Spleen (tissue), 11 donors: Measurements from ENCODE around the gene TTLL5. TPM values are rescaled to one million over a fixed set of nuclear protein-coding genes. Genes with fewer than 3 reads are reported as not detected.

Experiments
- DNase-seq: peaks from one replicate; pipeline ENCODE4 v3.0.0-alpha.2; 2020
- H3K27ac ChIP-seq, 8 donors: fragments of 200-600 bp; sonication (generic) in 7 of 8; 1 replicate in 4 of 8; 2 replicates in 4 of 8; pipeline versions ENCODE4 v1.5.0 to v1.8.0; 2016 to 2021; ENCODE audit warnings: inconsistent platforms in 4 of 8, mild to moderate bottlenecking in 4 of 8, moderate library complexity in 1 of 8
- H3K27me3 ChIP-seq, 7 donors: fragments of 200-600 bp; sonication (generic) in 6 of 7; replicated peaks in 1 of 7; 1 replicate in 4 of 7; 2 replicates in 3 of 7; pipeline versions ENCODE4 v1.5.0 to v1.8.0; 2016 to 2021; ENCODE audit warnings: inconsistent platforms in 3 of 7, mild to moderate bottlenecking in 1 of 7
- H3K36me3 ChIP-seq, 6 donors: fragments of 200-600 bp; sonication (generic) in 5 of 6; 1 replicate in 4 of 6; 2 replicates in 2 of 6; pipeline versions ENCODE4 v1.5.0 to v1.8.0; 2016 to 2021; ENCODE audit warnings: inconsistent platforms in 2 of 6
- H3K4me1 ChIP-seq, 6 donors: fragments of 200-600 bp; sonication (generic) in 5 of 6; 1 replicate in 3 of 6; 2 replicates in 3 of 6; pipeline versions ENCODE4 v1.5.0 to v1.8.0; 2016 to 2021; ENCODE audit warnings: inconsistent platforms in 3 of 6
- H3K4me3 ChIP-seq, 8 donors: fragments of 200-600 bp; sonication (generic) in 7 of 8; 1 replicate in 4 of 8; 2 replicates in 4 of 8; pipeline versions ENCODE4 v1.5.0 to v1.8.0; 2016 to 2021; ENCODE audit warnings: inconsistent platforms in 4 of 8, mild to moderate bottlenecking in 4 of 8, moderate library complexity in 2 of 8
- H3K9me3 ChIP-seq, 8 donors: fragments of 200-600 bp; sonication (generic) in 7 of 8; 1 replicate in 4 of 8; 2 replicates in 4 of 8; pipeline versions ENCODE4 v1.5.0 to v1.8.0; 2016 to 2021; ENCODE audit warnings: inconsistent platforms in 4 of 8
- POLR2A ChIP-seq, 3 donors: fragments of 450-650 bp; IDR thresholded peaks; one replicate each; pipeline ENCODE4 v1.5.1; 2017; ENCODE audit warnings: antibody characterized with exemption in 3 of 3, mild to moderate bottlenecking in 1 of 3
- POLR2AphosphoS5 ChIP-seq, 3 donors: sonication (generic); formaldehyde crosslinking; IDR thresholded peaks; one replicate each; pipeline ENCODE4 v1.5.1; 2017; ENCODE audit warnings: antibody characterized with exemption in 3 of 3
- WGBS, 5 donors: extraction: QIAGEN DNeasy Blood & Tissue Kit in 3 of 5; methylation state at CpG; one replicate each; pipeline versions ENCODE4 v1.1.5 to v1.1.7; 2013 to 2018; 5-methylcytosine and 5-hydroxymethylcytosine counted together
- intact Hi-C: fragments of 100-400 bp; cut with DNase I; formaldehyde crosslinking; loops from one replicate; pipeline ENCODE4 v1.15.0; 2023; ENCODE audit warnings: low total_unique reads
- polyA plus RNA-seq, 3 donors: library from polyadenylated mRNA; stranded (reverse); fragments of 200-250 nt; gene quantifications; one replicate each; pipeline ENCODE4 v1.2.1, GENCODE V29; 2013
- total RNA-seq, 7 donors: library from RNA; depleted of rRNA in 3 of 7; stranded (reverse); fragments of >200 nt in 3 of 7; fragmentation: NEBNext Ultra II Directional in 4 of 7; extraction: Animal tissue kit (Norgen Biotek cat#: 25700) in 4 of 7; gene quantifications; one replicate each; pipeline versions ENCODE4 v1.1.0 to v1.2.1, GENCODE V29; 2016 to 2021
- TF ChIP-seq, protein P1 (sequence below), 11 experiments: fragments of 200-600 bp in 7 of 11; fragments of 450-650 bp in 4 of 11; sonication (generic) in 4 of 11; IDR thresholded peaks in 8 of 11; conservative IDR thresholded peaks in 3 of 11; 1 replicate in 7 of 11; 2 replicates in 4 of 11; pipeline versions ENCODE4 v1.4.0 to v1.8.0; 2016 to 2021; ENCODE audit warnings: antibody characterized with exemption in 11 of 11, inconsistent platforms in 4 of 11, mild to moderate bottlenecking in 1 of 11
- donor health status: healthy with polysubstance abuse.
- donor health status: DM: no; HTN: no; CAD: no; lungs with moderate emphysema.
- donor health status: DM: no; HTN: no; CAD: no.
- donor health status: Bipolar disorder and iron deficiency.
- donor health status: healthy.
- donor health status: DM: no; HTN: no; CAD: no.
- donor health status: DM: yes; HTN: yes; CAD: no.

TTLL5 gene
- total and polyA plus RNA-seq, 10 donors: 4.5 to 44.1 (median 31.6) TPM

GRCh38 chr14:75770635-75771034, 109.6 kb downstream of the TTLL5 start:
- Histone ChIP-seq H3K36me3 (peaks cover 0 to 69% (median 12%) of the 10 kb centered on the region in 6 donors), H3K27ac (no peak overlapping the region), H3K9me3 (no peaks in the 10 kb centered on the region), H3K4me1 (no peaks in the 10 kb centered on the region), H3K4me3 (no peak overlapping the region), H3K27me3 (no peaks in the 10 kb centered on the region)
- DNase-seq: no peak
- TF ChIP-seq, protein P1, sequence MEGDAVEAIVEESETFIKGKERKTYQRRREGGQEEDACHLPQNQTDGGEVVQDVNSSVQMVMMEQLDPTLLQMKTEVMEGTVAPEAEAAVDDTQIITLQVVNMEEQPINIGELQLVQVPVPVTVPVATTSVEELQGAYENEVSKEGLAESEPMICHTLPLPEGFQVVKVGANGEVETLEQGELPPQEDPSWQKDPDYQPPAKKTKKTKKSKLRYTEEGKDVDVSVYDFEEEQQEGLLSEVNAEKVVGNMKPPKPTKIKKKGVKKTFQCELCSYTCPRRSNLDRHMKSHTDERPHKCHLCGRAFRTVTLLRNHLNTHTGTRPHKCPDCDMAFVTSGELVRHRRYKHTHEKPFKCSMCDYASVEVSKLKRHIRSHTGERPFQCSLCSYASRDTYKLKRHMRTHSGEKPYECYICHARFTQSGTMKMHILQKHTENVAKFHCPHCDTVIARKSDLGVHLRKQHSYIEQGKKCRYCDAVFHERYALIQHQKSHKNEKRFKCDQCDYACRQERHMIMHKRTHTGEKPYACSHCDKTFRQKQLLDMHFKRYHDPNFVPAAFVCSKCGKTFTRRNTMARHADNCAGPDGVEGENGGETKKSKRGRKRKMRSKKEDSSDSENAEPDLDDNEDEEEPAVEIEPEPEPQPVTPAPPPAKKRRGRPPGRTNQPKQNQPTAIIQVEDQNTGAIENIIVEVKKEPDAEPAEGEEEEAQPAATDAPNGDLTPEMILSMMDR (IDR thresholded peaks at IDR 0.05 in 8 of 11, conservative IDR thresholded peaks at IDR 0.05 in 3 of 11): no peak
- TF ChIP-seq POLR2A (IDR thresholded peaks at IDR 0.05) (no peak), POLR2AphosphoS5 (IDR thresholded peaks at IDR 0.05) (no peak)
- 95 to 98% (median 97%) methylated on average over 2 of the region's 2 CpGs for WGBS, 5 donors
- intact Hi-C loops: no loop called here

DNA sequence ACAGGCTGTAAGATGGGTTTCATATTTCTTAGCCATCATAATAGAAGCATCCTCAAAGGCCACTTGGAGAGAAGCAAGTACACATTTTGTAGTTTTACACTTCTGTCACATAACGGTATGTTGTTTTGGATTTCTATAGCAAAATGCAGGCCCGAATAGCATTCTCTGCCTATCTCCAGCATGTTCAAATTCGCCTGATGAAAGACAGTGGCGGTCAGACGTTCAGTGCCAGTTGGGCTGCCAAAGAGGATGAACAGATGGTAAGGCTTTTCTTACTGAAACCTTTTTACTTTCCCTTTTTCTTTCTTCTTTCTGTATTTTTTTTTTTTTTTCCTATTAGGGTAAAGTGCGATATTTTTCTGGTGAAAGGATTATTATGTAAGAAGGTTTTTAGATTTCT, 110.5 kb downstream of the TTLL5 start:
- WGBS, 5 donors: 93 to 97% (median 95%) methylated on average over 6 of the region's 6 CpGs

DNA sequence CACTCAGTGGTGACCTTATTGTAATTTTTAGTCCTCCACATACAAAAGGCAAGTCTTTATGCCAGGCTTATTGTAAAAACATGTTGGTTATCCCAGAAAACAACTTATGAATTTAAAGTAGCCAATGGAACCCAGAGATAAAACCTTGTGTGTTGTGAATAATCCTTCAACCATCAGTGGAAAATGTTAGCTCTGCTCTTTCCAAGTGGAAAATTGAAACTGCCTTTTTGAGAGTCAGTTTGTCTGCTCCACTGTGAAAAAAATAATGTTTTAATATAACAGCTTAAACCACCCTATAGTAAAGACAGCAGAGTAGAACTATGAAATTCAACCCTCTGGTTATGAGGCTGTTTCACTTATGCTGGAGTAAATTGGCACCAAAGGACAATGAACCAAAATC, 112.0 kb downstream of the TTLL5 start:
- no peak overlapping the region for H3K4me3 ChIP-seq
- no peaks in the 10 kb centered on the region for H3K27me3 ChIP-seq
- H3K27ac ChIP-seq: no peak overlapping the region
- H3K9me3 ChIP-seq: no peaks in the 10 kb centered on the region
- H3K36me3 ChIP-seq: peaks cover 0 to 69% (median 18%) of the 10 kb centered on the region in 6 donors
- intact Hi-C loops: no loop called here
- TF ChIP-seq POLR2A (IDR thresholded peaks at IDR 0.05) (no peak), POLR2AphosphoS5 (IDR thresholded peaks at IDR 0.05) (no peak)
- no peaks in the 10 kb centered on the region for H3K4me1 ChIP-seq
- DNase-seq: no peak

More for the DNA sequence above, 110.5 kb downstream of the TTLL5 start:
- DNase-seq: no peak
- TF ChIP-seq, protein P1 (IDR thresholded peaks at IDR 0.05 in 8 of 11, conservative IDR thresholded peaks at IDR 0.05 in 3 of 11): no peak
- TF ChIP-seq POLR2A (IDR thresholded peaks at IDR 0.05) (no peak), POLR2AphosphoS5 (IDR thresholded peaks at IDR 0.05) (no peak)
- Histone ChIP-seq H3K36me3 (peaks cover 0 to 69% (median 17%) of the 10 kb centered on the region in 6 donors), H3K27ac (no peak overlapping the region), H3K27me3 (no peaks in the 10 kb centered on the region), H3K4me1 (no peaks in the 10 kb centered on the region), H3K4me3 (no peak overlapping the region), H3K9me3 (no peaks in the 10 kb centered on the region)
- intact Hi-C loops: no loop called here

- Histone ChIP-seq H3K4me1 (no peaks in the 10 kb centered on the region), H3K27ac (no peak overlapping the region), H3K4me3 (no peak overlapping the region), H3K9me3 (peaks cover 0 to 6% (median 0%) of the 10 kb centered on the region in 8 donors), H3K36me3 (peaks cover 0 to 99% (median 23%) of the 10 kb centered on the region in 6 donors), H3K27me3 (no peaks in the 10 kb centered on the region)
- 94 to 96% (median 94%) methylated on average over 7 of the region's 7 CpGs for WGBS, 5 donors
- intact Hi-C loops: no loop called here
- TF ChIP-seq, protein P1 (IDR thresholded peaks at IDR 0.05 in 8 of 11, conservative IDR thresholded peaks at IDR 0.05 in 3 of 11): no peak
- TF ChIP-seq POLR2AphosphoS5 (IDR thresholded peaks at IDR 0.05) (no peak), POLR2A (IDR thresholded peaks at IDR 0.05) (no peak)
- DNase-seq: no peak
Observed at GRCh38 chr14:75781096-75781495, 120.0 kb downstream of the TTLL5 start.

GRCh38 chr14:75783184-75783583, 122.1 kb downstream of the TTLL5 start:
- no peak for DNase-seq
- 92 to 95% (median 92%) methylated on average over 5 of the region's 5 CpGs for WGBS, 5 donors

More at GRCh38 chr14:75783184-75783583, 122.1 kb downstream of the TTLL5 start:
- intact Hi-C loops: no loop called here
- no peak overlapping the region for H3K4me3 ChIP-seq
- no peak overlapping the region for H3K27ac ChIP-seq
- peaks cover 1 to 94% (median 20%) of the 10 kb centered on the region in 6 donors for H3K36me3 ChIP-seq
- no peak for TF ChIP-seq POLR2A (IDR thresholded peaks at IDR 0.05)
- TF ChIP-seq POLR2AphosphoS5 (IDR thresholded peaks at IDR 0.05): no peak
- TF ChIP-seq, protein P1 (IDR thresholded peaks at IDR 0.05 in 8 of 11, conservative IDR thresholded peaks at IDR 0.05 in 3 of 11): no peak
- peaks cover 0 to 12% (median 5%) of the 10 kb centered on the region in 8 donors for H3K9me3 ChIP-seq
- no peaks in the 10 kb centered on the region for H3K4me1 ChIP-seq
- no peaks in the 10 kb centered on the region for H3K27me3 ChIP-seq
